GM12872 (cell line): ENCODE measurements around the gene PPP2R2C.
A peak's percentile ranks its signal among the peaks of the same experiment; 100 is the strongest.

Source experiments
- TF ChIP-seq, protein P1 (sequence below): IDR thresholded peaks from 3 replicates; pipeline ENCODE4 v1.5.1; 2011; ENCODE audit warnings: low read depth, mild to moderate bottlenecking, low read length, moderate library complexity; ENCODE audit not compliant: insufficient read depth

The PPP2R2C gene

DNA sequence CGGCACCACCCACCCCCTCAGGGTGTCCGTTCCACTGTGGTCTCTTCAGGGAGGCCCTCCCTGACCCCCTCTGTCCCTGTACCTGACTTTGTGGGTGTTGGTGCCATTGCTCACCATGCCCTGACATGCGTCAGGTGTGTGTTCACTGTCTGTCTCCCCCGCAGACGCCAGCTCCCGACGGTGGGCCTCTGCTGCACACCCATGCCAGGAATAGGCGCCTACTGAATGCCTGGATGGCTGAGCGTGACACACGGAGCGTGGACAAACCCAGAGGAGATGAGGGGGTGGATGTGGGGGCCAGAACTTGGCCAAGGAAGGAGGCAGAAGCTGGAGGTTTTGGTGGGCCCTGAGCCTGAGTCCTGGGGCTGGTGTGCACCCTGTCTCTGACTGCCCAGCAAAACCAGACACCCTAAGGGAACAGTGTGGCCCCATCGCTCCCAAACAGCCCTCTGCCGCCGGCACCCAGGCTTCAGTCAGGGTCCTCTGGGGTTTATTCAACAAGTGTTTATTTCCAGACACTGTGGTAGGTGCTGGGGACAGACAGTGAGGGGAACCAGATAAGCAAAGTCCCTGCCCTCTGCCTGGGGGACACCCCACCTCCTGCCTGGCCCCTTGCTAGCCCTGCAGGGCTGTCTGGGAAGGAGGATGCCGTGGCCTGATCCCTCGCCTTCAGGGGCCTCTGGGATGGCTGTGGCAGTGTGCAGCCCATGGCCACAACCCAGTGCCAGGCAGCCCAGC lies 125.9 kb downstream of the PPP2R2C start:
- TF ChIP-seq, protein P1, sequence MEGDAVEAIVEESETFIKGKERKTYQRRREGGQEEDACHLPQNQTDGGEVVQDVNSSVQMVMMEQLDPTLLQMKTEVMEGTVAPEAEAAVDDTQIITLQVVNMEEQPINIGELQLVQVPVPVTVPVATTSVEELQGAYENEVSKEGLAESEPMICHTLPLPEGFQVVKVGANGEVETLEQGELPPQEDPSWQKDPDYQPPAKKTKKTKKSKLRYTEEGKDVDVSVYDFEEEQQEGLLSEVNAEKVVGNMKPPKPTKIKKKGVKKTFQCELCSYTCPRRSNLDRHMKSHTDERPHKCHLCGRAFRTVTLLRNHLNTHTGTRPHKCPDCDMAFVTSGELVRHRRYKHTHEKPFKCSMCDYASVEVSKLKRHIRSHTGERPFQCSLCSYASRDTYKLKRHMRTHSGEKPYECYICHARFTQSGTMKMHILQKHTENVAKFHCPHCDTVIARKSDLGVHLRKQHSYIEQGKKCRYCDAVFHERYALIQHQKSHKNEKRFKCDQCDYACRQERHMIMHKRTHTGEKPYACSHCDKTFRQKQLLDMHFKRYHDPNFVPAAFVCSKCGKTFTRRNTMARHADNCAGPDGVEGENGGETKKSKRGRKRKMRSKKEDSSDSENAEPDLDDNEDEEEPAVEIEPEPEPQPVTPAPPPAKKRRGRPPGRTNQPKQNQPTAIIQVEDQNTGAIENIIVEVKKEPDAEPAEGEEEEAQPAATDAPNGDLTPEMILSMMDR = no peak

DNA sequence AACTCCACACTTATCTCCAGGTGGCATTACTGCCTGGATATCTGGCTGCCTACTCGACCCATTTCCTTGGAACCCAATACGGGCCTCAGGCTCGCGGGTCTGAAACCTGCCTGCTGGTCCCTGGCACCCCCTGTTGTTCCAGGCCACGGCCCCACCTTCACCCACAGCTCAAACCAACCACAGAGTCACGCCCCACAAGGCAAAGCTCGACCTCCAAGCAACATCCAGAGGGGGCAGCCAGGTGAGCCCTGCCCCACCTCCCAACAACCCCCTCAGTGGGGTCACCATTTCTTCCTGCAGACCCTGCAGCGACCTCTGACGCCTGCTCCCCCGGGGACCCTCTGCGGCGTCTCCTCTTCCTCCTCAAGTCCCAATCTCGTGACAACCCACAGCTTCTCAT lies 126.5 kb downstream of the PPP2R2C start:
- TF ChIP-seq, protein P1 = no peak

DNA sequence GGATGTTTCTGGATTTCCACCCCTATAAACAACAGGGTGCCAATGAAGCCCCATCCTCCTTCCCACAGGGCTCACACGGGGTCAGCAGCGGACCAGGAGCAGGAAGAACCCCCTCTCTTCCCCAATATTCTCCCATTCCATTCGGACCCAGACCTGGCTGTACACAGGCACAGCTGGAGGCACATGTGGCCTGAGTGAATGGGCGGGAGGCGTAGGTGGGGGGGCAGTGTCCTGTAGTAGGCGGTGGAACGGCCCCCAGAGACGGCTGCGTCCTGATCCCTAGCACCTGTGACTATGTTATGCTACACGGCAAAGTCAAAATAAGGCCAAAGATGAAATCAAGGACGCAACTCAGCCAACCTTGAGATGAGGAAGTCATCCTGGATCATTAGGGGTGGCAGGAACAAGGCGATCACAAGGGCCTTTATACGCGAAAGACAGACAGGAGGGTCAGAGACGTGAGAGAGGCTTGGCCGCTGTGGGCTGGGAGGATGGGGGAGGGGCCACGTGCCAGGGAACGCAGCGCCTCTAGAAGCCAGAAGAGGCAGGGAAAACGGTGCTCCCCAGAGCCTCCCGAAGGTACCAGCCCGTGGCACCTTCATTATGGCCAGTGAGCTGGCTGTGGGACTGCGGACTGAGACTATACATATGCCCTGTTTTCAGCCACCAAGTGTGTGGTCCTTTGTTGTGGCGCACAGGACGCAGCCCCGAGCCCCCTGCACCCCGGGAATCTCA lies 127.2 kb downstream of the PPP2R2C start:
- TF ChIP-seq, protein P1 = no peak

DNA sequence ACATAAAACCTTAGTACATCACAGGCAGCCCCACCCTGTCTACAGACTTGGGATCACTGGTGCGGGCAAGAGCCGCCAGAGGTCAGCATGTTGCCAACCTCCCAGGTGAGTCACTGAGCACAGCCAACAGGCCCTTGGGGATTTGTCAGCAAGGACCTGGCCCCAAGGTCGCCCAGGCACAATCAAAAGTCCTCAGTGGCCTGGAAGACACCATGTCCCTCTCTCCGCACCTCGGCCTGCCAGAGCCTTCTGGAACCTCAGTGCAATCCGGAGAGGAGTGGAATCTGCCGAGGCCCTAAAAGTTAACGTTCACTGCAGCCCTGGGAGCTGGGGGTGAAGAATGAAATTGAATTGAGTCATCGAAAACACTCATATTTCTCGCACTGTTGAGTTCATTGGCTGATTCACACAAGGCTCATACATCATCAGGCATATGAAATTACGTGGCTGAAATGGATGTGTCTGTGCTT lies 128.4 kb downstream of the PPP2R2C start:
- TF ChIP-seq, protein P1 = peak; percentile 39; the same call in 2 of the 3 replicates

DNA sequence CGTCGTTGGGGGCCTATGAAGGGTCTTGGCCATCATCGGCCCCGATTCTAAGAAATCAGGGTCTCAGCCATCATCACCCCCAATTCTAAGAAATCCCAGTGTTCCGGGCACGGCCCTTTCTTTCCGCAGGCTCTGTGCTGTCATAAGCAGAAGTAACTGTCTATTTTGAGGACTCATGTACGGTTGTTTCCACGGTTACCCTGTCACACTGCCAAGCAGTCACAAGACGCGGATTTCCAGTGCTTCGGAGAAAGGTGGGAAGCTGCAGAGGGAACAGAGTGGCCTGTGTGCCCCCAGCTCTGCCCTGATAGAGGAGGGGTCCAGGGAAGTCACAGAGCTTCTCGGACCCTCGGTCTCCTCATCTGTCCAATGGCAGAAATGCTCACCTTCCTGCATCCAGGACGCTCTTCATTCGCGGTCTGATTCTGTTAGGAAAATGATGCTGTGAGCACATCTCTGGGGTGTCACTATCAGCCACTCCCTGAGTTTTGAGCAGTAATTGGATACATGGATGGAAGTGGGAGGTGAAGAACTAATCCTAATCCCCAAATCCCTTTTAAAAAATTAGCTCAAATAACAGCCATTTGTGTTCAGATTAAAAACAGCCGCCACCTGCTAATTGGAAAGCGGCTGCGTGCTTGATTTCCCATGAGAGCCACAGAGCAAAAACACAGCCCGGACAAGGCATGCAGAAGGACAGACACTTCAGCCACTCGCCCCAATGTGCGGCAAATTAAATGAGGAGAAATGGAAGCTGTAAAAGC lies 129.7 kb downstream of the PPP2R2C start:
- TF ChIP-seq, protein P1 = no peak

DNA sequence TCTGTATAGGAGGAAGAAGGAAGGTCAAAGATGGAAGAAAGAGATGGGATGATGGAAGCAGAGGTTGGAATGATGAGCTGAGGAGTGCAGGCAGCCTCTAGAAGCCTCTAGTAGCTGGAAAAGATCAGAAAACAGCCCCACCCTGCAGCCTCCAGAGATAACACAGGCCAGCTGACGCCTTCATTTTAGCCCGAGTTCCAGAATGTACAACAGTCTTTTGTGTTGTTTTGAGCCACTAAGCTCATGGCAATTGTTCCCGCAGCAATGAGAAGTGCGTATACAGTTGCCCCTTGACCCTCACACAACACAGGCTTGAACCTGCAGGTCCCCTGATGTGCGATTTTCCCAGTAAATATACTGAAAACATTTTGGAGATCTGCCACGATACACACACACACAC lies 130.7 kb downstream of the PPP2R2C start:
- TF ChIP-seq, protein P1 = no peak

DNA sequence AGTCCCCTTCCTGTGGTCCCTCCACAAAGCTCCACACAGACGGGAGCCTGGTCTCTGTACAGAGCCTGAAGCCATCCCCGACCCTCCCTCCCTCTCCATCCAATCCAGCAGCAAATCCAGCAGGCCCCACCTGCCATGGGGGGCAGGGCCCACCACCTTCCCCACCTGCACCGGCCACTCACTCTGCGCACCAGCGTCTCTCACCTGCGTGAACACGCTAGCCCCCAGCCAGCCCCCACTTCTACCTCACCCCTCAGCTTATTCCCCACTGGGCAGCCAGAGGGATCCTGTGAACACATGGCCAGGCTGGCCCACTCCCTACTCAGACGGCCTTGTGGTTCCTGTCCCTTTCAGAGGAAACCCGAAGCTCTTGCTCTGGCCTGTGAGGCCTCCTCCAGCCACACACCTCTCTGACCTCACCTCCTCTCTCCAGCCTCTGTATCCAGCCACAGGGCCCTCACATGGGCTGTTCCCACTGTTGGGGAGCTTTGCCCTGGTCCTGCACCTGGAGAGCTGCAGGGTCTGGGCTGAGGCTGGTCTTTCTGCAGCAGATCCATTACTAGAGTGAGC lies 131.9 kb downstream of the PPP2R2C start:
- TF ChIP-seq, protein P1 = no peak
